WI38 (cell line): ENCODE results near the gene TET3.

ENCODE experiments used
- H3K4me3 ChIP-seq: 2 replicates; pipeline ENCODE4 v1.5.1; 2011; ENCODE audit warnings: low read depth, mild to moderate bottlenecking, control low read depth, low read length
- CTCF ChIP-seq: IDR thresholded peaks from 2 replicates; pipeline ENCODE4 v1.5.1; 2012; ENCODE audit warnings: low read depth, mild to moderate bottlenecking, control low read depth, low read length

TET3 gene

GRCh38 chr2:73956218-73956865, 28.4 kb upstream of the TET3 start:
- no peak for TF ChIP-seq CTCF
- H3K4me3 ChIP-seq: no peak overlapping the region

GRCh38 chr2:73961274-73961673, 23.4 kb upstream of the TET3 start:
- H3K4me3 ChIP-seq: no peak overlapping the region
- TF ChIP-seq CTCF: no peak

- H3K4me3 ChIP-seq: no peak overlapping the region
- TF ChIP-seq CTCF: no peak
Measured at GRCh38 chr2:73961823-73962615, 22.7 kb upstream of the TET3 start.

GRCh38 chr2:73962798-73963197, 21.9 kb upstream of the TET3 start:
- TF ChIP-seq CTCF: no peak
- H3K4me3 ChIP-seq: no peak overlapping the region

GRCh38 chr2:73963385-73964120, 21.2 kb upstream of the TET3 start:
- TF ChIP-seq CTCF: no peak

GRCh38 chr2:73964223-73964622, 20.5 kb upstream of the TET3 start:
- TF ChIP-seq CTCF: no peak
- H3K4me3 ChIP-seq: no peak overlapping the region

More at GRCh38 chr2:73963385-73964120, 21.2 kb upstream of the TET3 start:
- no peak overlapping the region for H3K4me3 ChIP-seq
